ENCODE data around the gene C7orf57. TPM values are rescaled to one million over a fixed set of nuclear protein-coding genes. Genes with fewer than 3 reads are reported as not detected.

The C7orf57 gene
- total RNA-seq, 1 donor from 2014 or later, result not detected

DNA sequence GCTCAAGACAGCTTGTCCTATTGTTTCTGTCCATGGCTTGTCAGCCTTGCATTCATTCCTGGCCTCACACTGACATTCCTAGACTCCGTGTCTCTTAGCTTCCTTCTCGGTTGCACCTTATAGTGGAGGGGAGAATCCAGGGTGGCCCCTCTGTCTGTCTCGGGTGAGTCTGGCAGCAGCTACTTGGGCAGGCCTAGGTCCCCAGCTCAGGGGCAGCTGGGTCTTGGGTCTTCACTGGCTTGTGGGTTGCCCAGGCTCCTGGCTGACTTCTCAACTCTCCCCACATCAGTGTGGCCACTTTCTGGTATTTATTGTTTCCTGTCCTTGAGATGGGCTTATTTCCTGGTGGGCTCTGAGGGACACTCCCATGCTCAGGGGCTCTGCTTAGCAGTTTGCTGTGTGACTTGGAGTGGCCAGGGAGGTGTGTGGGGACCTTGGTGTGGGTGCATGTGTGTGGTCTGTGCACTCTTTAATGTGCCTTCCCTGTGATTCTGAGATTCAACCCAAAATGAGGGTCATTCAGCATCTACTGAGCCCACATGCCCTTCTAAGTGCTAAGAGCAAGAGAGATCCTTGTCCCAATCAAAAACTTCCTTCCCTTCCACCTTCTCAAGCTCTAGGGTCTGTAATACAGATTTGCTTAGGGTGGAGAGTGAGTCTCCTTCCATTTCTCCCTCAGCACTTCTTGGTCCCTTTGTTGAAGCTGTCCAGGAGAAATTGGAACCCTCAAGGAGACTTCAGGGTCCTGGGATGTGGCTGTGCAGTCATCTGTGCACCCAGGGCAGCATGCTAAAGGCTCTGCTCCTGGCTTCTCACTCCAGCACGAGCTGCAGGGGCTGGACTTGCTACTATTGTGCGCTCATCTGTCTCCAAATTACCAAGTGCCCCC lies 73.9 kb downstream of the C7orf57 start:
- Mint-ChIP-seq H3K27ac (no peak overlapping the region), H3K27me3 (peaks cover 6% of the 10 kb centered on the region), H3K4me3 (no peak overlapping the region), H3K4me1 (peaks cover 5% of the 10 kb centered on the region), H3K9me3 (no peaks in the 10 kb centered on the region), H3K36me3 (ENCODE audit: low read depth) (peaks cover 22% of the 10 kb centered on the region)
- no peak for DNase-seq
- ChIA-PET CTCF (interaction anchor here (1.0 to 3.9 kb wide), 13 partner anchors 8 to 257 kb away, joined by 3 to 108 read pairs (median 6); partner anchors contain the start of gene C7orf57), POLR2A (interaction anchor here (1.2 kb wide), 1 partner anchor 117 kb away, joined by 11 read pairs; no protein-coding TSS in a partner anchor)
- TF ChIP-seq, protein P1, sequence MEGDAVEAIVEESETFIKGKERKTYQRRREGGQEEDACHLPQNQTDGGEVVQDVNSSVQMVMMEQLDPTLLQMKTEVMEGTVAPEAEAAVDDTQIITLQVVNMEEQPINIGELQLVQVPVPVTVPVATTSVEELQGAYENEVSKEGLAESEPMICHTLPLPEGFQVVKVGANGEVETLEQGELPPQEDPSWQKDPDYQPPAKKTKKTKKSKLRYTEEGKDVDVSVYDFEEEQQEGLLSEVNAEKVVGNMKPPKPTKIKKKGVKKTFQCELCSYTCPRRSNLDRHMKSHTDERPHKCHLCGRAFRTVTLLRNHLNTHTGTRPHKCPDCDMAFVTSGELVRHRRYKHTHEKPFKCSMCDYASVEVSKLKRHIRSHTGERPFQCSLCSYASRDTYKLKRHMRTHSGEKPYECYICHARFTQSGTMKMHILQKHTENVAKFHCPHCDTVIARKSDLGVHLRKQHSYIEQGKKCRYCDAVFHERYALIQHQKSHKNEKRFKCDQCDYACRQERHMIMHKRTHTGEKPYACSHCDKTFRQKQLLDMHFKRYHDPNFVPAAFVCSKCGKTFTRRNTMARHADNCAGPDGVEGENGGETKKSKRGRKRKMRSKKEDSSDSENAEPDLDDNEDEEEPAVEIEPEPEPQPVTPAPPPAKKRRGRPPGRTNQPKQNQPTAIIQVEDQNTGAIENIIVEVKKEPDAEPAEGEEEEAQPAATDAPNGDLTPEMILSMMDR (IDR thresholded peaks at IDR 0.05), result no peak
- intact Hi-C loops (cut with micrococcal nuclease), result no loop called here
- ATAC-seq (ENCODE audit: low read depth), result no peak

DNA sequence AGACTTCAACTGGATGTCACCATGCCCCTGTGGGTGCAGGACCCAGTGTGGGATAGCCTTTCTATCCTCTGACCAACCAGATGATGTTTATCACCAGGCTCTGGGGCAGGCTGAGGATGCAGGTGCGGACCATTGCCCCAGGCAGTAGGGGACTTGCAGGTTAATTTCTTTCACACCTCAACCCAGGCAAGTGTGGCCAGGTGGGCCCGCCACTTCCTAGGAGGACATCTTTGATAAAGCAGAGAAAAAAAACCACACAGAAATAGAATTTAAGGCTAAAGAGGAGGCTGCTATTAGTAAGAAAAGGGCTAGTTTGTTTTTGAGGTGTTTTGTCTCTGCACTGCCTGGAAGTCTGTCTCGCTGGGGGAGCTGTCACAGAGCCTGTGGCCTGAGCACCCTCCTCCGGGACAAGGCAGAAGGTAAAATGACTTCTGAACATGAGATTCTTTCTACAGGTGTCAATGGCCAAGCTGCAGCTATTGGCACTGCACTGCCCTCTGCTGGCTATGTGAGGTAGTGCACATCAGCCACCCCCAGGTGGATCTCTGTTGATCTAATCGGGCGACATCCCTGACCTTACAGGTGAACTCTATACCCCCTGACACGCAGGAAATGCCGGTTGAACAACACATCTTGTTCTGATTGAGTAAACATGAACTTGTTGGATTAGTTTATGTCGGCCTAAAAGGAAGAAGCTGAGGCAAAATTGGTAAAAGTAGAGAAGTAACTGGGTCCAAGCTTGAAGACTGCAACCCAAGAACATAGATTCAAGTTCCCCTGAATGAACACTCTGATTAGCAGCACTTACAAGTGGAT lies 74.7 kb downstream of the C7orf57 start:
- Mint-ChIP-seq H3K9me3 (no peaks in the 10 kb centered on the region), H3K36me3 (ENCODE audit: low read depth) (peaks cover 17% of the 10 kb centered on the region), H3K4me1 (peaks cover 5% of the 10 kb centered on the region), H3K27ac (no peak overlapping the region), H3K27me3 (peaks cover 6% of the 10 kb centered on the region), H3K4me3 (no peak overlapping the region)
- ATAC-seq (ENCODE audit: low read depth) (peak; percentile 92), DNase-seq (peak; percentile 79)
- ChIA-PET CTCF (interaction anchor here (0.8 to 3.9 kb wide), 19 partner anchors 8 to 844 kb away, joined by 3 to 108 read pairs (median 5); partner anchors contain the start of genes C7orf57 and UPP1), POLR2A (interaction anchor here (0.8 to 1.2 kb wide), 2 partner anchors 118 to 165 kb away, joined by 3 to 11 read pairs; no protein-coding TSS in a partner anchor)
- TF ChIP-seq, protein P1 (IDR thresholded peaks at IDR 0.05), result peak; percentile 75
- intact Hi-C loops (cut with micrococcal nuclease), result loop anchor here (1.0 kb wide), 7 partner anchors 25 to 844 kb away; partner anchors contain the start of gene C7orf57

DNA sequence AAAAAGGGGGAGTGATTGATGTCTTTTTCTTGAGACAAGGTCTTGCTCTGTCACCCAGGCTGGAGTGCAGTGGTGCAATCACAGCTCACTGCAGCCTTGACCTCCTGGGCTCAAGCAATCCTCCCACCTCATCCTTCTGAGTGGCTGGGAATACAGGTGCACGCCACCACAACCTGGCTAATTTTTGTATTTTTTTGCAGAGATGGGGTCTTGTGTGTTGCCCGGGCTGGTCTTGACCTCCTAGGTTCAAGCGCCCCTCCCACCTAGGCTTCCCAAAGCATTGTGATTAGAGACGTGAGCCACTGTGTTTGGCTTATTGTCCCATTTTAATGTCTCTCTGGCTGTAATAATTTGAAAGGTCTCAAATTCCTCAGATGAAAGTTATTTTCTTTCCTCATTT lies 75.5 kb downstream of the C7orf57 start:
- TF ChIP-seq, protein P1 (IDR thresholded peaks at IDR 0.05), result no peak
- H3K9me3 Mint-ChIP-seq, result no peaks in the 10 kb centered on the region
- CTCF ChIA-PET, result interaction anchor here (0.8 to 3.9 kb wide), 18 partner anchors 9 to 845 kb away, joined by 3 to 108 read pairs (median 6); partner anchors contain the start of genes C7orf57 and UPP1
- H3K27me3 Mint-ChIP-seq, result peaks cover 6% of the 10 kb centered on the region
- no peak overlapping the region for H3K4me3 Mint-ChIP-seq
- DNase-seq (no peak), ATAC-seq (ENCODE audit: low read depth) (no peak)
- POLR2A ChIA-PET, result interaction anchor here (0.8 to 1.2 kb wide), 2 partner anchors 119 to 166 kb away, joined by 3 to 11 read pairs; no protein-coding TSS in a partner anchor
- intact Hi-C loops (cut with micrococcal nuclease), result loop anchor here (1.0 kb wide), 7 partner anchors 26 to 845 kb away; partner anchors contain the start of gene C7orf57
- peaks cover 16% of the 10 kb centered on the region for H3K36me3 Mint-ChIP-seq (ENCODE audit: low read depth)
- H3K27ac Mint-ChIP-seq, result no peak overlapping the region
- H3K4me1 Mint-ChIP-seq, result peaks cover 5% of the 10 kb centered on the region

Other genes with a start within 250 kb of the C7orf57 start
- 0.24 and 0.40 TPM in 2 replicates for gene PKD1L1, start 87.1 kb upstream of the C7orf57 start, total RNA-seq
- gene HUS1, start 55.9 kb upstream of the C7orf57 start, total RNA-seq, result 37.3 and 42.5 TPM in 2 replicates
- gene SUN3, start 6.4 kb upstream of the C7orf57 start, total RNA-seq, result not detected in 2 replicates
- gene UPP1, start 53.7 kb downstream of the C7orf57 start, total RNA-seq, result 3.3 and 3.5 TPM in 2 replicates
- not detected in 2 replicates for gene ABCA13, start 135.9 kb downstream of the C7orf57 start, total RNA-seq

Measured in activated B cell treated with CpG ODN at 0.5 μM for 24 hours (primary cell).